GM18907 (cell line): ENCODE measurements around the gene CCDC122.
"Not testable (repeated sequence)": the region's sequence is repeated elsewhere in the genome, so short reads cannot be mapped to it uniquely, and the experiment has no call there.

Experiments used
- ATAC-seq: cut with Tn5 transposase; IDR thresholded peaks from one replicate; pipeline ENCODE4 v1.9.1; 2021; ENCODE audit warnings: mild to moderate bottlenecking, moderate library complexity; ENCODE audit not compliant: unreplicated experiment

Gene CCDC122

GRCh38 chr13:43877766-43878165, 1.8 kb downstream of the CCDC122 start:
- ATAC-seq, result no peak

- ATAC-seq, result no peak
Measured at GRCh38 chr13:43877326-43877725, 2.2 kb downstream of the CCDC122 start.

GRCh38 chr13:43876366-43876765, 3.2 kb downstream of the CCDC122 start:
- no peak for ATAC-seq

GRCh38 chr13:43874504-43875092, 4.9 kb downstream of the CCDC122 start:
- ATAC-seq, result no peak

GRCh38 chr13:43872181-43872580, 7.4 kb downstream of the CCDC122 start:
- ATAC-seq, result no peak

GRCh38 chr13:43865892-43866291, 13.6 kb downstream of the CCDC122 start:
- ATAC-seq, result no peak

- no peak for ATAC-seq
Measured at GRCh38 chr13:43864921-43865320, 14.6 kb downstream of the CCDC122 start.

- no peak for ATAC-seq
Measured at GRCh38 chr13:43861863-43862262, 17.7 kb downstream of the CCDC122 start.

- ATAC-seq, result no peak
Measured at GRCh38 chr13:43852923-43853404, 26.6 kb downstream of the CCDC122 start.

GRCh38 chr13:43850873-43851272, 28.7 kb downstream of the CCDC122 start:
- ATAC-seq, result no peak

- ATAC-seq, result no peak
Measured at GRCh38 chr13:43848001-43848649, 31.4 kb downstream of the CCDC122 start.

- ATAC-seq, result no peak
Measured at GRCh38 chr13:43846496-43847158, 32.9 kb downstream of the CCDC122 start.

GRCh38 chr13:43838909-43839308, 40.6 kb downstream of the CCDC122 start:
- ATAC-seq, result no peak

- ATAC-seq, result no peak
Measured at GRCh38 chr13:43835701-43836100, 43.8 kb downstream of the CCDC122 start.

GRCh38 chr13:43831088-43831487, 48.5 kb downstream of the CCDC122 start:
- no peak for ATAC-seq

GRCh38 chr13:43830497-43830881, 49.1 kb downstream of the CCDC122 start:
- no peak for ATAC-seq

- ATAC-seq, result not testable (repeated sequence)
Measured at GRCh38 chr13:43824656-43825055, 54.9 kb downstream of the CCDC122 start.

GRCh38 chr13:43822969-43823368, 56.6 kb downstream of the CCDC122 start:
- ATAC-seq, result no peak

- ATAC-seq, result no peak
Measured at GRCh38 chr13:43816401-43816889, 63.1 kb downstream of the CCDC122 start.

- no peak for ATAC-seq
Measured at GRCh38 chr13:43815204-43815603, 64.3 kb downstream of the CCDC122 start.

- no peak for ATAC-seq
Measured at GRCh38 chr13:43808676-43809075, 70.9 kb downstream of the CCDC122 start.

- no peak for ATAC-seq
Measured at GRCh38 chr13:43805681-43806128, 73.8 kb downstream of the CCDC122 start.
